Adipocyte (in vitro differentiated cells): ENCODE results near the gene ADCY3.

Experiments used
- DNase-seq: peaks from one replicate; pipeline ENCODE4 v3.0.0-alpha.2; 2015; ENCODE audit warnings: low read depth
- H3K27me3 ChIP-seq: replicated peaks from 2 replicates; pipeline ENCODE4 v1.7.0; 2013; ENCODE audit warnings: mild to moderate bottlenecking, low read length, moderate library complexity; ENCODE audit not compliant: control insufficient read depth, insufficient read depth
- H3K36me3 ChIP-seq: 2 replicates; pipeline ENCODE4 v1.7.0; 2013; ENCODE audit warnings: low read length, mild to moderate bottlenecking, moderate library complexity; ENCODE audit not compliant: control insufficient read depth, insufficient read depth, severe bottlenecking
- H3K4me1 ChIP-seq: 2 replicates; pipeline ENCODE4 v1.7.0; 2013; ENCODE audit warnings: mild to moderate bottlenecking, low read length, moderate library complexity; ENCODE audit not compliant: control insufficient read depth, insufficient read depth
- H3K4me3 ChIP-seq: 2 replicates; pipeline ENCODE4 v1.7.0; 2013; ENCODE audit warnings: mild to moderate bottlenecking, low read length, moderate library complexity
- H3K9ac ChIP-seq: 2 replicates; pipeline ENCODE4 v1.7.0; 2013; ENCODE audit warnings: mild to moderate bottlenecking, low read length, moderate library complexity
- H3K9me3 ChIP-seq: 2 replicates; pipeline ENCODE4 v1.7.0; 2013; ENCODE audit warnings: mild to moderate bottlenecking, low read length, moderate library complexity; ENCODE audit not compliant: control insufficient read depth

Gene ADCY3

DNA sequence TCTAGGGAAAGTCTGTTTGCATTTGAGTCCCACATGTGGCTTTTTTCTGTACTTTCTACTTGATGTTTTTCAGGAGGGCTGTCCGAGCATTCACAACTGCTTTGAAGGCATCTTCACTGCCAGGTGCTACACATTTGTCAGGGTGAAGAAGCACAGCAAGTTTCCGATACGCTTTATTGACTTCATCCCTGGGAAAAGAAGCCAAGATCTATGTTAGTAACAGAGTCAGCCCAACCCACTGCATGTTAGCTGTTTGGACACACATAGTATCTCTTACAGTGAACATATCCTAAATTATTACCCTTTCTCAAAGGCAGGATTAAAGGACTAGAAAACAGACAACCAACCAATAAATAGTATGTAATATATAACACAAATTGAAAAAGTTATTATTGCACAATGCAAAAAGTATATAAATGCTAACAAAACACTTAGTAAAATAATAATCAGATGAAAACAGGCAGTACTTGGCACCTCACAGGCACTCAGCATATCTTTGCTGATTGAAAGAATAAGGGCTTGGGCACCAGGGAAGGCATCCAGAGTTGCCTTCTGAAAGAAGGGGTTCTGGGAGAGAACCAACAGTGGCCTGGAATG, 27.6 kb upstream of the ADCY3 start:
- Histone ChIP-seq H3K4me1 (no peaks in the 10 kb centered on the region), H3K9ac (no peak overlapping the region), H3K4me3 (no peak overlapping the region), H3K9me3 (no peaks in the 10 kb centered on the region), H3K27me3 (no peaks in the 10 kb centered on the region), H3K36me3 (peaks cover 41% of the 10 kb centered on the region)
- DNase-seq: no peak

DNA sequence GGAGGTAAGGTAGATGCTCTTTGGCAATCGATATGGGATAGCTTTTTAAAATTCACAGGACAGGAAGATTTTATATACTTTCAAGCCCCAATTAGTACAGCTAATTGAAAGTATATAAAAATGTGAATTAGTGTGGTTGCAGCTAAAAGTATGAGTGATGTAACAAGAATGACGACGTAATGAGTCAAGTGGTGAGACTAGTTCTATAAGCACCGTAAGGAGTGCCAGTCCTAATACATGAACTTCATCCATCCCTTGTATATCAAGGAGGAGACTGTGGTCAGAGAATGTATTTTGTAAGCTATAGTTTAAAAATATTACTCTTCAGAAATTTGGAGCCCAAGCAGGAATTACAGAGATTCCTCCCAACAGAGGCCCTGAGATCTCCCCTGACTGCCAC, 25.9 kb upstream of the ADCY3 start:
- H3K9ac ChIP-seq: no peak overlapping the region
- DNase-seq: no peak
- H3K4me3 ChIP-seq: no peak overlapping the region
- no peaks in the 10 kb centered on the region for H3K4me1 ChIP-seq
- no peaks in the 10 kb centered on the region for H3K27me3 ChIP-seq
- no peaks in the 10 kb centered on the region for H3K9me3 ChIP-seq
- peaks cover 27% of the 10 kb centered on the region for H3K36me3 ChIP-seq

DNA sequence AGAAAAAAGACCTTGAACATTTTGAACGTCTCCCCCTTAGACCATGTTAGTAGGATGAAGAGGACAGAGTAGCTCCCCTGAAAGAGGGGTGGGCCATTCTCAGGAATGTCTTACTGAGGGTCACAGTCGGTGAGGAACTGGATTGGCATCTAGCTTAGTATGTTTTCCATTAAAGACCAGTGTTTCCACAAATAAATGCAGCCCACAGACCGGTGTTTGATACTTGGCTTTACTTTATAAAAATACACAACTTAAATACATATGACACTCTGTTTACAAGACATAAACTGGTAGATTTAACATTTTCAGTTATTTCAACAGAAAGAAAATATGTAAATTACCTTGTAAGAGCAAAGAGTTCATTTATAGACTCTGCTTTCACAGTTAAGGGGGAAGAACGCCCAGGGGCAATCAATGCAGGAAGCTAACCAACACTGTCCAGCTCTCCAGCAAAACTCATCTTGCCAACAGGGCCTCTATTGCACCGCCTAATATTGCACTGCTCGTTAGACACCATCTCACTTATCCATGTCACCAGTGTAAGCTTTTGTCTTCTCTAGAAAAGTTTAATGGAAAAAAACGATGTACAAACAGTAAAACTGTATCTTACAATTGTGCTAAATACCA, 23.5 kb upstream of the ADCY3 start:
- no peaks in the 10 kb centered on the region for H3K4me1 ChIP-seq

DNA sequence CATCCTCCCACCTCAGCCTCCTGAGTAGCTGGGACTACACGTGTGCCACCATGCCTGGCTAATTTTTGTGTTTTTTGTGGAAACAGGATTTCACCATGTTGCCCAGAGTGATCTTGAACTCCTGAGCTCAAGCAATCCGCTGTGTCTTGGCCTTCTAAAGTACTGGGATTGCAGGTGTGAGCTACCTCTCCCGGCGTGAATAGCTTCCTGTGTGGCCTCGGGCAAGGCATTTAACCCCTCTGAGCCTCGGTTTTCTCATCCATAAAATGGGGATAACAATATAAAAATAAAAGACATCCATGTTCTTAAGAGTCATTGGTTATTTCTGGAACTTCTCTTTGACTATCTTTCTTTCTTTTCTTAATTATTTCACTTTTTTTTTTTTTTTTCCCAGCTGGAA, 19.3 kb upstream of the ADCY3 start:
- H3K9ac ChIP-seq: no peak overlapping the region
- H3K36me3 ChIP-seq: no peaks in the 10 kb centered on the region
- no peak overlapping the region for H3K4me3 ChIP-seq
- no peaks in the 10 kb centered on the region for H3K27me3 ChIP-seq
- no peak for DNase-seq
- H3K9me3 ChIP-seq: no peaks in the 10 kb centered on the region
- H3K4me1 ChIP-seq: no peaks in the 10 kb centered on the region

More for the DNA sequence above, 23.5 kb upstream of the ADCY3 start:
- Histone ChIP-seq H3K4me3 (no peak overlapping the region), H3K36me3 (peaks cover 25% of the 10 kb centered on the region), H3K9me3 (no peaks in the 10 kb centered on the region), H3K9ac (no peak overlapping the region), H3K27me3 (no peaks in the 10 kb centered on the region)
- no peak for DNase-seq

DNA sequence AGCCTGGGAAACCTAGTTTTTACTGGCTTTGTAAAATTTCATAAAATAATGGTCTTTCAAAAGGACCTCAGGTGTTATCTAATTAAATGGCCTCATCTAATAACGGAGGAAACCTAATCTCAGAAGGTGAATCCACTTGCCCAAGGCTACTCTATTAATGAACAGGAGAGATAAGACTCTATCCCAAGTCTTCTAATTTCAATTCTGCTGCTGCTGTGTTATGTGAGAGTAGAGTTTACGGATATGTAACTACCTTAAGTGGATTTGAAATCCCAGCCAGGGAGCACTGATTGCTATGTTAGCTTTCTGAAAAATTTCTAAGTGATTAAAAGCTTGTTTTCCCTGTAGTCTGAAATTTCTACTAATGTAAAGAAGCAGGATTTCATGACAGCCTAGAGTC, 17.2 kb upstream of the ADCY3 start:
- Histone ChIP-seq H3K9ac (no peak overlapping the region), H3K36me3 (no peaks in the 10 kb centered on the region), H3K4me1 (no peaks in the 10 kb centered on the region), H3K9me3 (no peaks in the 10 kb centered on the region), H3K4me3 (no peak overlapping the region), H3K27me3 (no peaks in the 10 kb centered on the region)
- DNase-seq: no peak

DNA sequence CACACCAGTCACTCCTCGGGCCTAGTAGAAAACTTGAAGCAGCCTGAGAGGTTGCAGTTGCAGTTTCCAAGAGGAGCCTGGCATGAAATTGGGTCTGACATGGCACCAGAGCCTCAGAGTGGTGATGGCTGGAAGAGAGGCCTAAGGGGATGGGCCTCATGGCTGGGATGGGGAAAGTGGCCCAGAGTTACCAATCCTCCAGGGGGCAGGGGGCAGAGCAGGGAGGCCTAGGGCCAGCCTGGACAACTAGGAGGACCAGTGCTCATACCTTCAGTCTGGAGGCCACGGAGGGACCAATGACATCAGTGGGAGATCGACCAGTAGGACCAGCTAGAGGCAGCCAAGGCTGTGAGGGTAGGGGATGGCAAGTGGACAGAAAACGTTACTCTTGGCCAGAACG, 15.1 kb upstream of the ADCY3 start:
- no peaks in the 10 kb centered on the region for H3K4me1 ChIP-seq
- no peaks in the 10 kb centered on the region for H3K36me3 ChIP-seq
- H3K4me3 ChIP-seq: no peak overlapping the region
- no peaks in the 10 kb centered on the region for H3K27me3 ChIP-seq
- H3K9ac ChIP-seq: no peak overlapping the region
- no peak for DNase-seq
- H3K9me3 ChIP-seq: no peaks in the 10 kb centered on the region

DNA sequence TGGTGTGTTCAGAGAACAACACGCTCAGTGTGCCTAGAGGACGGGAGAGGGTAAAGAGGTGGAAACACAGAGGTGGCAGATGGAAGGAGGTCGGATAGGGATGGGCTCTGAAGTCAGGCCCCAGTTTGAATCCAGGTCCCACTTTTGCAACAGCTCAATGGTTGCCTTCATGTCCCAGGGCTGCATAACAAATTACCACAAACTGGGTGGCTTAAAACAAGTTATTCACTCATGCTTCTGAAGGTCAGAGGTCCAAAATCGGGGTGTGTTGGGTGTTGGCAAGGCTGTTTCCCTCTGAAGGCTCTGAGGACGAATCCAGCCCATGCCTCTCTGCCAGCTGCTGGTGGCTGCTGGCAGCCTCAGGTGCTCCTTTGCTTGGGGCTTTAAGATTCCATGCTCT, 12.7 kb upstream of the ADCY3 start:
- Histone ChIP-seq H3K36me3 (no peaks in the 10 kb centered on the region), H3K27me3 (no peaks in the 10 kb centered on the region), H3K4me3 (no peak overlapping the region), H3K9me3 (no peaks in the 10 kb centered on the region), H3K4me1 (no peaks in the 10 kb centered on the region), H3K9ac (no peak overlapping the region)
- DNase-seq: no peak

DNA sequence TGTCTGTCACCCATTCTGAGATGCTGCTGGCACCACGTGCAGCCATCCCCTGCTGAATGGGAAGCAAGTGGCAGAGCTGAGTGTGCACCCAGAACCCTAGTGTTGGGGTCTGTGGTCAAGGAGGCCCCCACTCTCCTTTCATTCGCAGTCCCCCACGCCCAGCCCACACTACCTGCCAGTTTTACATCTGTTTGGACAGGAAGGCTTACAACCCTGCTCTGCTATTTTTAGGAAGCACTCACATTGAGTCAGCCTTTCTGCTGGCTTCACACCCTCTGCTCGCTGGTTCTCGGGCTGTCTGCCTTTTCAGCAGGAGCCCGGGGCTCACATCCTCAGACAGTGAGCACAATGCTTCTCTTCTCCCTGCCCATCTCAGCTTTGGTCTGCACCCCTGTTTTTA, 10.7 kb upstream of the ADCY3 start:
- H3K4me3 ChIP-seq: no peak overlapping the region
- H3K27me3 ChIP-seq: no peaks in the 10 kb centered on the region
- H3K4me1 ChIP-seq: peaks cover 16% of the 10 kb centered on the region
- no peaks in the 10 kb centered on the region for H3K9me3 ChIP-seq
- no peak overlapping the region for H3K9ac ChIP-seq
- H3K36me3 ChIP-seq: no peaks in the 10 kb centered on the region
- DNase-seq: no peak

DNA sequence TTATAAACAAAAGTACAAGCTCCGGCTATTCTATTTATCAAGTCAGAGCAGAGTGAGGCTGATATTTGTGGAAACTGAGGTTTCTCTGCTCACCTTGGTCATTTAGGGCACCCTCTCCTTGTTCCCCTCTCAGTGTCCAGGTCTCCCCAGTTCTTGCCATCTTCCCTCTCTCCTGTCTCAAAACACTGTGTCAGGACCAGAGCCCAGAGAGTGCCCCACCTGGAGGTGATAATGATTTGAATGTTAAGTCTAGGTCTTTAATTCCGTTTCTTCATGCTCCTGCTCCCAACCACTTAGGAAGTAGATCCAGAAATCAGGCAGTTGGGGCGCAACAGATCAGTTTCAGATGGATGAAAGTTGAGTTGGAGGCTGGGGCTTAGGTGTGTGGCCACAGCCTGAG, 9.2 kb upstream of the ADCY3 start:
- H3K9me3 ChIP-seq: no peaks in the 10 kb centered on the region
- no peaks in the 10 kb centered on the region for H3K36me3 ChIP-seq
- no peak for DNase-seq
- no peak overlapping the region for H3K4me3 ChIP-seq
- H3K4me1 ChIP-seq: peaks cover 16% of the 10 kb centered on the region
- H3K27me3 ChIP-seq: no peaks in the 10 kb centered on the region
- no peak overlapping the region for H3K9ac ChIP-seq

DNA sequence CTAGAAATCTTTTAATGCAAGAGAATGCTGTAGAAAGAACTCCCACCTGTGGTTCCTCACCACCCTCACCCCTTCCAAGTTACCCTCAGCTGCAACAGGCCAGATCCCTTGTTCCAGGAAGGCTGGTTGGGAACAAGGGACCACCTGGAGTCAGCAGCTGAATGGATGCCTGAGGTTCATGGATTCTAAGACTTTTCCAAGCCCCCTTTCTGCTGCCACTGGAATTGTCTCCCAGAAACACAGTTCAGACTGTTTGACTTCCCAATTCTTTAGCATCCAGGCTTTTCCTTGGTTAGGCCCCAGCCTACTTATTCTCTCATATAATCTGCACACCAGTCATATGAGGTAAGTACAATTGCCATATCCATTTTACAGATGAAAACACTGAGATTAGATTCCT, 8.0 kb upstream of the ADCY3 start:
- H3K4me3 ChIP-seq: no peak overlapping the region
- DNase-seq: no peak
- H3K4me1 ChIP-seq: peaks cover 16% of the 10 kb centered on the region
- no peaks in the 10 kb centered on the region for H3K36me3 ChIP-seq
- H3K9me3 ChIP-seq: no peaks in the 10 kb centered on the region
- no peak overlapping the region for H3K9ac ChIP-seq
- no peaks in the 10 kb centered on the region for H3K27me3 ChIP-seq

DNA sequence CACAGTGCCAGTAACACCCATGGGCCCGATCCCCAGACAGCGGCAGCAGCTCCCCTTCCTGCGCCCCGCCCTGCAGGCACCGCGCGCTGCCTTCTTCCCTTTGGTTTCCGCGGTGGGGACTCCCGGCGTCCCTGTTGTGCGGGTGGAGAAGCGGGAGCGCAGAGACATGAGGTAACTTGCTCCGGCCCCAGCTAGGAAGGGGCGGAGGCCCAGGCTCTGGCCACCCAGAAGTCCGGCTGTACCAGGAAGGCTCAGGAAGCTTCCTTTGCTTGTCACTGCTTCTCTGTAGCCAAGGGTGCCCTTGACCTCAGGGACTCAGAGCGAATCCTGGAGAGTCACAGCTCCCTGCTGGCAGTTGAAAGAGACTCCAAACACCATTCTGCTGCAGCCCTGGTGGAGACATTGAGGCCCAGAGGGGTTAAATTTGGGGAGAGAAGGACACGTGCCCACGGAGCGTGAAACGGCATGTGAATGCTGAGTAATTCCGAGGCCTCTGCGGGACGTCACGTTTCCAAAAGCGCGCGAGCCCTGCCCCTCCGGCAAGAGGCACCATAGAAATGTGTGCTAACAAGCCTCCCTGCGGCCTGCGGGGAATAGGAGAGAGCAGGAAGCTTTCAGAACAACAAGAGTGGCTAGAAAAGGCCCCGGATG, 6.7 kb upstream of the ADCY3 start:
- H3K4me3 ChIP-seq: peak overlapping the region; percentile 73
- DNase-seq: no peak
- no peaks in the 10 kb centered on the region for H3K9me3 ChIP-seq
- no peaks in the 10 kb centered on the region for H3K36me3 ChIP-seq
- H3K9ac ChIP-seq: peak overlapping the region; percentile 80
- H3K4me1 ChIP-seq: peaks cover 16% of the 10 kb centered on the region
- no peaks in the 10 kb centered on the region for H3K27me3 ChIP-seq
